Karpas-422 (cell line): ENCODE results near the gene GUF1. TPM values are rescaled to one million over a fixed set of nuclear protein-coding genes. Genes with fewer than 3 reads are reported as not detected.

Source experiments
- DNase-seq: peaks from one replicate; pipeline ENCODE4 v3.0.0-alpha.2; 2015
- H2AFZ ChIP-seq: fragments of 200-600 bp; sonication (generic); 2 replicates; pipeline ENCODE4 v1.6.1; 2014; ENCODE audit warnings: antibody characterized with exemption, low read length, mixed read lengths
- H3K27ac ChIP-seq: fragments of 200-600 bp; sonication (generic); 2 replicates; pipeline ENCODE4 v1.5.1; 2014; ENCODE audit warnings: mild to moderate bottlenecking, low read length, moderate library complexity
- H3K27me3 ChIP-seq: fragments of 200-600 bp; sonication (generic); 2 replicates; pipeline ENCODE4 v1.6.1; 2014; ENCODE audit warnings: low read length, mixed read lengths
- H3K36me3 ChIP-seq: fragments of 200-600 bp; sonication (generic); 2 replicates; pipeline ENCODE4 v1.6.1; 2014; ENCODE audit warnings: low read length, mixed read lengths; ENCODE audit not compliant: insufficient read depth
- H3K4me1 ChIP-seq: fragments of 200-600 bp; sonication (generic); 2 replicates; pipeline ENCODE4 v1.6.1; 2014; ENCODE audit warnings: mild to moderate bottlenecking, low read length, mixed read lengths
- H3K4me2 ChIP-seq: fragments of 200-600 bp; sonication (generic); 2 replicates; pipeline ENCODE4 v1.6.1; 2014; ENCODE audit warnings: low read length, low read depth, mild to moderate bottlenecking; ENCODE audit not compliant: poor library complexity, severe bottlenecking
- H3K4me3 ChIP-seq: fragments of 200-600 bp; sonication (generic); 2 replicates; pipeline ENCODE4 v1.5.1; 2014; ENCODE audit warnings: mild to moderate bottlenecking, antibody characterized with exemption, low read length, mixed read lengths
- H3K79me2 ChIP-seq: fragments of 200-600 bp; sonication (generic); 2 replicates; pipeline ENCODE4 v1.6.1; 2014; ENCODE audit warnings: mild to moderate bottlenecking, low read length, mixed read lengths
- H3K9ac ChIP-seq: fragments of 200-600 bp; sonication (generic); 2 replicates; pipeline ENCODE4 v1.6.0; 2014; ENCODE audit warnings: low read length
- H3K9me2 ChIP-seq: fragments of 200-600 bp; sonication (generic), shearing (Covaris generic); replicated peaks from 2 replicates; pipeline ENCODE4 v1.6.0; 2014; ENCODE audit warnings: mild to moderate bottlenecking, low read length, moderate library complexity; ENCODE audit not compliant: insufficient read depth
- H3K9me3 ChIP-seq: fragments of 300-700, 200-600 bp; sonication (generic); 2 replicates; pipeline ENCODE4 v1.6.1; 2014; ENCODE audit warnings: low read length, mixed read lengths
- H4K20me1 ChIP-seq: fragments of 200-600 bp; sonication (generic); 2 replicates; pipeline ENCODE4 v1.6.1; 2014; ENCODE audit warnings: mild to moderate bottlenecking, antibody characterized with exemption, low read length, low read depth; ENCODE audit not compliant: insufficient read depth
- total RNA-seq: library from RNA; depleted of rRNA; stranded (reverse); fragments of >200 nt; shearing (Covaris generic); gene quantifications from 2 replicates; pipeline ENCODE4 v1.2.3, GENCODE V29; 2014; ENCODE audit warnings: low replicate concordance

Gene GUF1
- total RNA-seq, 1 experiment from 2014 or later: 20.5 TPM

DNA sequence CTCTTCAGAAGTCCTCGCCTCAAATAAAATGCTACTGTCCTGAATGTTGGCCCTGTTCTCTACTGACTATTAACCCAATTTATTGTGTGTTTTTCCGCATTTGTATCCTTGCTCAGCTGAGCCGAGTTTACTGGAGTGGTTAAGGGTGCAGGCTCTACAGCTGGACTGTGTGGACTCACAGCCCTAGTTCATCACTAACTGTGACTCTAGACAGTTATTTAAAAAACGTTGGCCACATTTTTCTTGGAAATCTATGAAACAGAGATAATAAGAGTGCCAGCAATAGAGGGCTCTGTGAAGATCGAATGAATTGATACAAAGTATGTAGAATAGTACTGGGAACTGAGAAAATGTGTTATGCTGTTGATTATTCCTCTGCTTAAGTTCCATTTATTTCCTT lies 2.9 kb upstream of the GUF1 start:
- Histone ChIP-seq H3K9me3 (no peaks in the 10 kb centered on the region), H3K27ac (no peak overlapping the region), H4K20me1 (no peaks in the 10 kb centered on the region; the same call in none of the 2 replicates), H3K79me2 (peaks cover 22% of the 10 kb centered on the region), H3K4me1 (peaks cover 15% of the 10 kb centered on the region), H3K27me3 (no peaks in the 10 kb centered on the region), H3K9me2 (no peaks in the 10 kb centered on the region), H3K36me3 (no peaks in the 10 kb centered on the region), H3K4me2 (no peak overlapping the region), H3K4me3 (no peak overlapping the region), H2AFZ (no peak overlapping the region), H3K9ac (no peak overlapping the region)
- DNase-seq: no peak

DNA sequence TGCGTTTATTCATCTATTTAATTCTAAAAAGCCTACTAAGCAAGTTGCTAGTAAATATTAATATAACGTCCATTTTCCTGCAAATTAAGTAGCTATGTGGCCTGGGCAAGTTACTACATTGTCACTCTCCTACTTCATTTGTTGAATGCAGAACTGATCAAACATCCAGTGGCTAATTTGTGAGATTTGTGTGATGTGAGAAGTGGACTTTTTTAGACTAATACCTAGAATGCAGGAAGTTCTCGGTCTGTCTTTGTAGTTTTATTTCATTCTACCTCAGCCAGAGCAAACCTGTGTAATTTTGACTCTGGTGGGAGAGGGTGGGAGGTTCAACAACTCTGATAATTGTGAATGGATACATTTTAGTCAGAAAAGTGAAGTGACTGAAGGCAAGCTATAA lies 840 bp downstream of the GUF1 start:
- Histone ChIP-seq H3K27me3 (no peaks in the 10 kb centered on the region), H3K9ac (peak overlapping the region; percentile 93), H3K36me3 (peaks cover 28% of the 10 kb centered on the region), H3K9me3 (no peaks in the 10 kb centered on the region), H3K4me1 (peaks cover 24% of the 10 kb centered on the region), H3K9me2 (no peaks in the 10 kb centered on the region), H3K4me2 (peak overlapping the region; percentile 92), H3K79me2 (peaks cover 51% of the 10 kb centered on the region), H3K27ac (peak overlapping the region; percentile 52), H2AFZ (no peak overlapping the region), H4K20me1 (no peaks in the 10 kb centered on the region; the same call in none of the 2 replicates), H3K4me3 (peak overlapping the region; percentile 94)
- DNase-seq: peak; percentile 69

DNA sequence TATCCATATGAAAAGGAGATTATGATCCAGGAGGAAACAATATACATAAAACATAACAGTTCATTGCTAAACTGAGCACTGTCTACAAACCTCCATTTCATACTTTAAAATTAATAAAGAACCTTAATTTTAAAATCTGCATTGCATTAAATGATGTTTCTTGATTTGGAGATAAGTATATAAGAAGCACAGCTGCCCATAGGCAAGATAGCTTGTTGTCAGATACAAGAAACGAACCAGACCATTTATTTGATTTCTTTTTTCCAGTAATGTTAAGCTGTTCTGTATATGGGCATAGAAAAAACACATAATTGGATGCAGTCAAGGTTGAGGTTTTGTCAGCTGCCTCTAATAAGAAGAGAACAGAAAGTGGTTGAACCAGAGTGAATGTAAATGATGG lies 6.4 kb downstream of the GUF1 start:
- no peak overlapping the region for H3K27ac ChIP-seq
- H3K9me3 ChIP-seq: no peaks in the 10 kb centered on the region
- no peaks in the 10 kb centered on the region for H3K27me3 ChIP-seq
- no peaks in the 10 kb centered on the region for H3K9me2 ChIP-seq
- no peak overlapping the region for H3K4me2 ChIP-seq
- no peaks in the 10 kb centered on the region; the same call in none of the 2 replicates for H4K20me1 ChIP-seq
- peaks cover 16% of the 10 kb centered on the region for H3K4me1 ChIP-seq
- DNase-seq: no peak
- peaks cover 67% of the 10 kb centered on the region for H3K79me2 ChIP-seq
- H3K4me3 ChIP-seq: no peak overlapping the region
- H3K9ac ChIP-seq: no peak overlapping the region
- H2AFZ ChIP-seq: no peak overlapping the region
- H3K36me3 ChIP-seq: peaks cover 74% of the 10 kb centered on the region

DNA sequence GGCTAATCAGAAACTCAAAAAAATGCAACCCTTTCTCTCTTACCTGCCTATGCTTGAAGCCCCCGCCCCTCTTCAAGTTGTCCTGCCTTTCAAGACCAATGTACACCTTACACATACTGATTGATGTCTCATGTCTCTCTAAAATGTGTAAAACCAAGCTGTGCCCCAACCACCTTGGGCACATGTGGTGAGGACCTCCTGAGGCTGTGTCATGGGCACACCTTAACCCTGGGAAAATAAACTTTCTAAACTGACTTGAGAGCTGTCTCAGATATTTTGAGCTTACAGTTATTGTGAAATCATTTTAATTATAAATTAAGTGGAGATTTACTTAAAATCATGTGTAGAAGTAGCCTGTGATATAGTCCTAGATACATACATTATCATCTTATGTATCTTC lies 22.2 kb downstream of the GUF1 start:
- no peak overlapping the region for H2AFZ ChIP-seq
- no peak for DNase-seq
- H3K9me3 ChIP-seq: no peaks in the 10 kb centered on the region
- no peaks in the 10 kb centered on the region for H3K4me1 ChIP-seq
- H4K20me1 ChIP-seq: no peaks in the 10 kb centered on the region
- no peak overlapping the region for H3K9ac ChIP-seq
- peaks cover 84% of the 10 kb centered on the region; the same call in 1 of the 2 replicates for H3K36me3 ChIP-seq
- H3K9me2 ChIP-seq: no peaks in the 10 kb centered on the region
- no peak overlapping the region for H3K4me2 ChIP-seq
- H3K27me3 ChIP-seq: no peaks in the 10 kb centered on the region
- peaks cover 46% of the 10 kb centered on the region for H3K79me2 ChIP-seq
- no peak overlapping the region for H3K27ac ChIP-seq
- no peak overlapping the region for H3K4me3 ChIP-seq

DNA sequence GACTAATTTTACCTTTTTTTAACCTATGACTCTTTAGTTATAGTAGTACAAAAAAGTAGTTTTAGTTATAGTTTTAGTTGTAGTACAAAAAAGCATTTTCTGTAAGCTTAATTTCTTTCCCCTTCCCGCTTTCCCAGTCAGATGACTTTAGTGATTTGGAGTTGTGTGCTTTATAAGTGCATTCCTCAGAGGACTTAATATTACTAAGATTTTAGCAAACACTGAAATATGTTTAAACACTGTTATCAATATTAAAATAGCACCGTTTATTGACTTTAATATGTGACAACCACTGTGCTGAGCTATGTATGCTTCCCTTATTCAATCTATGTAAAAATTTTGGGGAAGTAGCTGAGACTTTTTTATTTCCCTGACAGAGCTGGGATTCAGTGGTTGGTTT lies 22.8 kb downstream of the GUF1 start:
- H3K27me3 ChIP-seq: no peaks in the 10 kb centered on the region
- H2AFZ ChIP-seq: no peak overlapping the region
- peaks cover 44% of the 10 kb centered on the region for H3K79me2 ChIP-seq
- no peaks in the 10 kb centered on the region for H4K20me1 ChIP-seq
- H3K9me3 ChIP-seq: no peaks in the 10 kb centered on the region
- H3K27ac ChIP-seq: no peak overlapping the region
- DNase-seq: no peak
- no peak overlapping the region for H3K9ac ChIP-seq
- no peaks in the 10 kb centered on the region for H3K4me1 ChIP-seq
- H3K9me2 ChIP-seq: no peaks in the 10 kb centered on the region
- no peak overlapping the region for H3K4me3 ChIP-seq
- peaks cover 86% of the 10 kb centered on the region; the same call in 1 of the 2 replicates for H3K36me3 ChIP-seq
- no peak overlapping the region for H3K4me2 ChIP-seq

DNA sequence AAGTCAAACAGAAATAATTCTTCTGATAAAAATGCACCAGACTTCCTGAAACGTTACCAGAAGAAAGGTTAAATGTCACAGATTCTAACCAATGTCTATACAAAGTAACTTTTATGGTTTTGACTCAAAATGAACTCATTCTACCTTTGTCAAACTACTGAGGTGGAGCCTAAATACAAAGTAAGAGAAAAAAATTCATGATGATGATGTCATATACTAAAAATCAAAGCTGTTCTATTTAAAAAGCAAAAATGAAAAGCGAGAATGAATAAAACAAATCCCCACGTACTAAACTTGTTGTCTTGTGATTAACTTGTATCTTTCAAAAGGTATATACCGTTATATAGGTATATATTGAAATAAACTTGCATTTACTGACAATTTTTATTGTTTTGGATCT lies 26.5 kb downstream of the GUF1 start:
- no peak overlapping the region for H3K4me3 ChIP-seq
- H3K27me3 ChIP-seq: no peaks in the 10 kb centered on the region
- H3K79me2 ChIP-seq: peaks cover 43% of the 10 kb centered on the region
- no peak overlapping the region for H3K4me2 ChIP-seq
- H4K20me1 ChIP-seq: no peaks in the 10 kb centered on the region
- H3K36me3 ChIP-seq: peaks cover 86% of the 10 kb centered on the region; the same call in 1 of the 2 replicates
- H3K9me2 ChIP-seq: no peaks in the 10 kb centered on the region
- no peak overlapping the region for H2AFZ ChIP-seq
- no peak overlapping the region for H3K9ac ChIP-seq
- H3K4me1 ChIP-seq: no peaks in the 10 kb centered on the region
- DNase-seq: no peak
- H3K27ac ChIP-seq: no peak overlapping the region
- no peaks in the 10 kb centered on the region for H3K9me3 ChIP-seq

DNA sequence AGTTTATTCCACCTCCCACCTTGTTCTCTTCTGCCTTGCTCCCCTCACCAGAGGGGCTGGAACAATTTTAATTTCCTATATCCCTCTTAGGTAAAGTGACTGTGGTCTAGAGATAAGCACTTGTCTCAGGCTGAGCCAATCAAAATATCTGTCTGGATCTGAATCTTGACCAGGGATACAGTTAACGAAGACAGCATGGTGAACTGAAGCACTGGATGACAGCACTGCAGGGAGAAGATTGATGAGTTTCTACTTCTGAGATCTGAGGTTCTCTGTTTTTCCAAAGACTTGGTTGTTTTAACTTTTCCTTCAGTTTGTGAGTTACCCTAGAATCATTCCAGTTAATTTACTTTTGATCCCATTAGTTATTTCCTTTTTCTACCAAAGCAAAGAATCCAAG lies 34.9 kb downstream of the GUF1 start:
- Histone ChIP-seq H3K27me3 (no peaks in the 10 kb centered on the region), H3K4me3 (no peak overlapping the region), H3K79me2 (peaks cover 86% of the 10 kb centered on the region), H3K9me3 (no peaks in the 10 kb centered on the region), H3K4me1 (peaks cover 5% of the 10 kb centered on the region), H3K4me2 (no peak overlapping the region), H2AFZ (no peak overlapping the region), H3K9me2 (no peaks in the 10 kb centered on the region), H3K36me3 (peaks cover 33% of the 10 kb centered on the region; the same call in 1 of the 2 replicates), H4K20me1 (no peaks in the 10 kb centered on the region), H3K27ac (no peak overlapping the region), H3K9ac (no peak overlapping the region)
- DNase-seq: no peak

DNA sequence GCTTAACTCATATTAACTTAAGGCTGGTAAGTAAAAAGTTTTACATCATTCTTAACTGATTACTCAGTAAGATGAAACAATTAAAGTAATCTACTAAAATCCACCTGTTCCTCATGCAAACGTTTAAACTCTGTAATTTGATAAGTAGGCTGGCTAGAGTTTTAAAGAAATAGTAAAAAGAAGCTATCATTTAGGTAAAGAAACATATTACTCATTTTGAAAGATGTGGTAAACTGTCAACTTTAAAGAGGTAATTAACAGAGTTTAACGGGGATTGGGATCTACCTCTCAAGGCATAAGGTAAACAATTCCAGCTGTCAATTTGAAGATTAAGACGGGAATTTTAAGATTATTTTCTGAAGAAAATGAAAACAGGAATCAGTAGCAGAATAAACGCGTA lies 38.4 kb downstream of the GUF1 start:
- Histone ChIP-seq H3K4me2 (no peak overlapping the region), H3K27ac (no peak overlapping the region), H4K20me1 (no peaks in the 10 kb centered on the region), H3K9ac (no peak overlapping the region), H3K36me3 (peaks cover 15% of the 10 kb centered on the region; the same call in 1 of the 2 replicates), H2AFZ (no peak overlapping the region), H3K27me3 (no peaks in the 10 kb centered on the region), H3K4me1 (peaks cover 14% of the 10 kb centered on the region), H3K79me2 (peaks cover 92% of the 10 kb centered on the region), H3K9me3 (no peaks in the 10 kb centered on the region), H3K9me2 (no peaks in the 10 kb centered on the region), H3K4me3 (no peak overlapping the region)
- DNase-seq: no peak

DNA sequence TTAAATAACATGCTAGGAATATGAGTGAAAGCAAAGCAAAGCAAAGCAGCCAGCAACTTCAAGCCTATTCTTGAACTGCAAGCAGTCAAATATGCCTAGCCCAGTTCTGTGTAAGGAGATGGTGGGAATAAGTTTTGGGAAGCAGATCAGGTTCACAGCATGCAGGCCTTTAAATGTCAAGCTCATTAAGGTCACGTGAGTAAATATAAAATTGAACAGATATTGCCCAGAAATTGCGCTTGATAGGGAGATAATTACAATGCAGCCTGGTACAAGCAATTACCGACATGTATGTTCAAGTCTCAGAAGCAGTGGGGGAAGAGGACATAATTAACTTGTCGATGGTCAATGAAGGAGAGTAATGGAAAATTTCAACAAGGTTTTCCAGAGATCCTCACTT lies 42.2 kb downstream of the GUF1 start:
- H3K27ac ChIP-seq: no peak overlapping the region
- H3K27me3 ChIP-seq: no peaks in the 10 kb centered on the region
- peaks cover 100% of the 10 kb centered on the region for H3K79me2 ChIP-seq
- H3K9ac ChIP-seq: no peak overlapping the region
- H2AFZ ChIP-seq: no peak overlapping the region
- H4K20me1 ChIP-seq: no peaks in the 10 kb centered on the region
- H3K4me2 ChIP-seq: no peak overlapping the region
- no peaks in the 10 kb centered on the region for H3K9me2 ChIP-seq
- H3K9me3 ChIP-seq: no peaks in the 10 kb centered on the region
- peaks cover 42% of the 10 kb centered on the region for H3K4me1 ChIP-seq
- DNase-seq: no peak
- H3K36me3 ChIP-seq: peaks cover 6% of the 10 kb centered on the region; the same call in 1 of the 2 replicates
- H3K4me3 ChIP-seq: no peak overlapping the region
